GM12878 (cell line): ENCODE results near the gene DTX4. TPM values are rescaled to one million over a fixed set of nuclear protein-coding genes. Genes with fewer than 3 reads are reported as not detected.
A peak's percentile ranks its signal among the peaks of the same experiment; 100 is the strongest.

Experiments
- BACH1 ChIP-seq: fragments of 450-650 bp; IDR thresholded peaks from 2 replicates; pipeline ENCODE4 v1.6.1; 2017; ENCODE audit warnings: mild to moderate bottlenecking, borderline replicate concordance
- CBFB ChIP-seq: IDR thresholded peaks from 2 replicates; pipeline ENCODE4 v1.6.1; 2016; ENCODE audit warnings: antibody characterized with exemption, low read depth
- CBX5 ChIP-seq: sonication (generic); IDR thresholded peaks from 2 replicates; pipeline ENCODE4 v1.6.1; 2016; ENCODE audit warnings: low read depth, moderate library complexity, mild to moderate bottlenecking, inconsistent platforms
- DPF2 ChIP-seq: fragments of 450-650 bp; IDR thresholded peaks from 2 replicates; pipeline ENCODE4 v1.6.1; 2017; ENCODE audit warnings: mild to moderate bottlenecking
- E2F4 ChIP-seq: IDR thresholded peaks from 2 replicates; pipeline ENCODE4 v1.6.1; 2012; ENCODE audit warnings: low read depth, low read length, improper control_type of control experiment
- FOXM1 ChIP-seq: IDR thresholded peaks from 2 replicates; pipeline ENCODE4 v1.6.1; 2012; ENCODE audit warnings: low read depth, mild to moderate bottlenecking, inconsistent platforms, low read length, moderate library complexity
- JUND ChIP-seq: IDR thresholded peaks from 2 replicates; pipeline ENCODE4 v1.6.1; 2012; ENCODE audit warnings: low read depth, mild to moderate bottlenecking, low read length, improper control_type of control experiment, moderate library complexity
- KAT2A ChIP-seq: conservative IDR thresholded peaks from 2 replicates; pipeline ENCODE4 v1.6.1; 2011; ENCODE audit warnings: low read depth, low read length; ENCODE audit not compliant: control insufficient read depth
- KDM1A ChIP-seq: fragments of 200-600 bp; sonication (generic); IDR thresholded peaks from 2 replicates; pipeline ENCODE4 v1.6.1; 2016; ENCODE audit warnings: borderline replicate concordance
- MXI1 ChIP-seq: fragments of 150-350 bp; IDR thresholded peaks from 2 replicates; pipeline ENCODE4 v1.6.1; 2011; ENCODE audit warnings: low read depth, mild to moderate bottlenecking, inconsistent platforms, low read length, improper control_type of control experiment
- NFXL1 ChIP-seq: fragments of 450-650 bp; IDR thresholded peaks from 2 replicates; pipeline ENCODE4 v1.6.1; 2017; ENCODE audit warnings: antibody characterized with exemption, mild to moderate bottlenecking, borderline replicate concordance
- PML ChIP-seq: IDR thresholded peaks from 2 replicates; pipeline ENCODE4 v1.6.1; 2012; ENCODE audit warnings: low read length, inconsistent platforms
- RB1 ChIP-seq: fragments of 450-650 bp; formaldehyde crosslinking; IDR thresholded peaks from 2 replicates; pipeline ENCODE4 v1.6.1; 2017; ENCODE audit warnings: mild to moderate bottlenecking, borderline replicate concordance
- RBBP5 ChIP-seq: fragments of 200-600 bp; sonication (generic); conservative IDR thresholded peaks from 2 replicates; pipeline ENCODE4 v1.6.1; 2016
- RELB ChIP-seq: fragments of 450-650 bp; IDR thresholded peaks from 2 replicates; pipeline ENCODE4 v1.6.1; 2017; ENCODE audit warnings: low read depth, mild to moderate bottlenecking, moderate library complexity
- SIN3A ChIP-seq: IDR thresholded peaks from 2 replicates; pipeline ENCODE4 v1.6.1; 2012; ENCODE audit warnings: low read depth, low read length, improper control_type of control experiment
- SMAD5 ChIP-seq: IDR thresholded peaks from 2 replicates; pipeline ENCODE4 v1.6.1; 2016; ENCODE audit warnings: antibody characterized with exemption, low read depth
- STAT1 ChIP-seq: fragments of 450-650 bp; conservative IDR thresholded peaks from 2 replicates; pipeline ENCODE4 v1.6.1; 2014; ENCODE audit warnings: antibody characterized with exemption, mild to moderate bottlenecking
- STAT3 ChIP-seq: IDR thresholded peaks from 2 replicates; pipeline ENCODE4 v1.6.1; 2011; ENCODE audit warnings: low read depth, low read length, improper control_type of control experiment
- TAF1 ChIP-seq: IDR thresholded peaks from 2 replicates; pipeline ENCODE4 v1.6.1; 2011; ENCODE audit warnings: mild to moderate bottlenecking, low read depth, low read length, borderline replicate concordance
- TCF3 ChIP-seq: IDR thresholded peaks from 2 replicates; pipeline ENCODE4 v1.6.1; 2012; ENCODE audit warnings: low read depth, mild to moderate bottlenecking, low read length, borderline replicate concordance; ENCODE audit not compliant: insufficient read depth
- ZBED1 ChIP-seq: IDR thresholded peaks from 2 replicates; pipeline ENCODE4 v1.6.1; 2016; ENCODE audit warnings: borderline replicate concordance
- ZNF592 ChIP-seq: fragments of 450-650 bp; IDR thresholded peaks from 2 replicates; pipeline ENCODE4 v1.6.1; 2017; ENCODE audit warnings: mild to moderate bottlenecking, moderate library complexity
- polyA plus RNA-seq, 11 experiments: library from polyadenylated mRNA; depleted of rRNA in 4 of 11; unstranded in 6 of 11; stranded (reverse) in 5 of 11; fragments of >200 nt; fragmentation: Nextera tagmentation in 4 of 11; fragmentation: Illumina TruSeq in 1 of 11; extraction: Ambion mirVana in 4 of 11; extraction: Trizol in 1 of 11; gene quantifications; 1 replicate in 1 of 11; 2 replicates in 10 of 11; pipeline versions ENCODE4 v1.2.1 to v1.2.3, GENCODE V29; 2011 to 2016; ENCODE audit warnings: inconsistent platforms in 2 of 11, missing spikeins in 2 of 11, low read depth in 1 of 11
- total RNA-seq, 4 experiments: library from RNA; depleted of rRNA in 3 of 4; stranded (reverse); fragments of >200 nt in 3 of 4; fragmentation: Illumina TruSeq in 1 of 4; extraction: Trizol in 1 of 4; gene quantifications; 2 replicates each; pipeline versions ENCODE4 v1.2.1 to v1.2.3, GENCODE V29; 2013 to 2021
- TF ChIP-seq, protein P1 (sequence below): IDR thresholded peaks from 2 replicates; pipeline ENCODE4 v1.6.1; 2012; ENCODE audit warnings: low read depth, low read length, improper control_type of control experiment

Gene DTX4
- total and polyA plus RNA-seq, 10 of the 15 experiments (the other 5 are each of a cell fraction or from before 2014, with no cell fraction given), result 3.8 to 25.8 (median 10.5) TPM

GRCh38 chr11:59207988-59208451, 36.1 kb downstream of the DTX4 start (continued):
- TF ChIP-seq ZNF592, result no peak
- no peak for TF ChIP-seq KDM1A
- peak; percentile 93 for TF ChIP-seq RELB
- TF ChIP-seq RB1, result 0 out of 2 replicates have a peak, but pooled peaks have one; percentile 24
- TF ChIP-seq STAT1, result no peak
- peak; percentile 96 for TF ChIP-seq CBFB
- peak; percentile 34; the same call in 1 of the 2 replicates for TF ChIP-seq TAF1
- no peak for TF ChIP-seq NFXL1
- TF ChIP-seq STAT3, result no peak
- no peak for TF ChIP-seq MXI1
- no peak for TF ChIP-seq SIN3A
- 0 out of 2 replicates have a peak, but pooled peaks have one; percentile 29 for TF ChIP-seq SMAD5
- 0 out of 2 replicates have a peak, but pooled peaks have one; percentile 27 for TF ChIP-seq CBX5
- TF ChIP-seq E2F4, result no peak
- peak; percentile 93; the same call in 1 of the 2 replicates for TF ChIP-seq ZBED1
- peak; percentile 84; the same call in 1 of the 2 replicates for TF ChIP-seq FOXM1
- no peak for TF ChIP-seq RBBP5
- TF ChIP-seq KAT2A, result no peak
- TF ChIP-seq BACH1, result no peak
- TF ChIP-seq TCF3, result no peak
- TF ChIP-seq, protein P1, sequence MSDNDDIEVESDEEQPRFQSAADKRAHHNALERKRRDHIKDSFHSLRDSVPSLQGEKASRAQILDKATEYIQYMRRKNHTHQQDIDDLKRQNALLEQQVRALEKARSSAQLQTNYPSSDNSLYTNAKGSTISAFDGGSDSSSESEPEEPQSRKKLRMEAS, result no peak
- peak; percentile 57; the same call in 1 of the 2 replicates for TF ChIP-seq PML
- TF ChIP-seq DPF2, result peak; percentile 83
- no peak for TF ChIP-seq JUND
